GM06990 (cell line): Measurements from ENCODE around the gene ACOT7.

Experiments used
- DNase-seq: peaks from one replicate; pipeline ENCODE4 v3.0.0-alpha.2; 2011; ENCODE audit not compliant: insufficient read length; ENCODE audit errors: extremely low read depth
- H3K27me3 ChIP-seq: replicated peaks from 2 replicates; pipeline ENCODE4 v1.6.0; 2011; ENCODE audit warnings: low read length; ENCODE audit not compliant: control insufficient read depth, insufficient read depth
- H3K36me3 ChIP-seq: 2 replicates; pipeline ENCODE4 v1.5.1; 2011; ENCODE audit warnings: low read length; ENCODE audit not compliant: control insufficient read depth, insufficient read depth
- H3K4me3 ChIP-seq: replicated peaks from 2 replicates; pipeline ENCODE4 v1.5.1; 2011; ENCODE audit warnings: low read depth, mild to moderate bottlenecking, control low read depth, low read length
- CTCF ChIP-seq: IDR thresholded peaks from 2 replicates; pipeline ENCODE4 v1.5.1; 2011; ENCODE audit warnings: low read length, control low read depth, mild to moderate bottlenecking, inconsistent platforms; ENCODE audit not compliant: insufficient read depth, poor library complexity, severe bottlenecking

Gene ACOT7

GRCh38 chr1:6427441-6428390 lies 34.1 kb upstream of the ACOT7 start:
- H3K27me3 ChIP-seq, result no peaks in the 10 kb centered on the region; the same call in 1 of the 2 replicates
- no peak overlapping the region for H3K4me3 ChIP-seq
- DNase-seq, result no peak
- H3K36me3 ChIP-seq, result no peaks in the 10 kb centered on the region
- TF ChIP-seq CTCF, result no peak

- Histone ChIP-seq H3K4me3 (no peak overlapping the region), H3K36me3 (no peaks in the 10 kb centered on the region), H3K27me3 (no peaks in the 10 kb centered on the region; the same call in 1 of the 2 replicates)
- no peak for DNase-seq
- TF ChIP-seq CTCF, result no peak
Measured at GRCh38 chr1:6426972-6427350, 33.4 kb upstream of the ACOT7 start.

GRCh38 chr1:6426277-6426971 lies 32.9 kb upstream of the ACOT7 start:
- no peaks in the 10 kb centered on the region for H3K36me3 ChIP-seq
- no peak overlapping the region for H3K4me3 ChIP-seq
- TF ChIP-seq CTCF, result no peak
- peaks cover 2% of the 10 kb centered on the region for H3K27me3 ChIP-seq
- no peak for DNase-seq

GRCh38 chr1:6425658-6426057 lies 32.1 kb upstream of the ACOT7 start:
- TF ChIP-seq CTCF, result no peak
- no peaks in the 10 kb centered on the region for H3K36me3 ChIP-seq
- H3K27me3 ChIP-seq, result peaks cover 4% of the 10 kb centered on the region
- H3K4me3 ChIP-seq, result no peak overlapping the region
- no peak for DNase-seq

GRCh38 chr1:6424619-6425593 lies 31.3 kb upstream of the ACOT7 start, which contains the start of gene ESPN:
TSS of gene ESPN (plus strand) at chr1:6424776. CDS start at chr1:6424956, 180 bp downstream.
- no peak for TF ChIP-seq CTCF
- H3K4me3 ChIP-seq, result no peak within 1 kb of the TSS
- H3K27me3 ChIP-seq, result peaks cover 6% of the 10 kb centered on the region
- no peak for DNase-seq
- no peaks in the 10 kb centered on the region for H3K36me3 ChIP-seq
